Measurements from ENCODE around the gene LRMDA. TPM values are rescaled to one million over a fixed set of nuclear protein-coding genes. Genes with fewer than 3 reads are reported as not detected.

LRMDA gene
- total and polyA plus RNA-seq, 2 of the 13 experiments (the other 11 are each of a cell fraction or from before 2014, with no cell fraction given) = 13.4 to 22.0 TPM

- TF ChIP-seq KIAA2018 (CRISPR knock-in tag; IDR thresholded peaks at IDR 0.05; ENCODE audit: borderline replicate concordance) = no peak
Measured at GRCh38 chr10:75611993-75612372, 180.6 kb downstream of the LRMDA start (continued).

- FAIRE-seq = no peak
Measured at GRCh38 chr10:75612904-75613684, 181.7 kb downstream of the LRMDA start.

More at GRCh38 chr10:75612904-75613684, 181.7 kb downstream of the LRMDA start:
- TF ChIP-seq REXO4 (CRISPR knock-in tag; IDR thresholded peaks at IDR 0.05; ENCODE audit: borderline replicate concordance) (no peak), DZIP1 (CRISPR knock-in tag; IDR thresholded peaks at IDR 0.05) (no peak), RORA (CRISPR knock-in tag; IDR thresholded peaks at IDR 0.05) (no peak), MIER2 (CRISPR knock-in tag; IDR thresholded peaks at IDR 0.05) (no peak), IRF2 (CRISPR knock-in tag; IDR thresholded peaks at IDR 0.05) (no peak)
- 91% methylated on average over 5 of the region's 5 CpGs for WGBS (ENCODE audit: low lambda C conversion rate)
- POLR2A ChIA-PET = no interaction called here
- H2AFZ ChIP-seq (ENCODE audit: low read length) = no peak overlapping the region
- ATAC-seq (no peak), DNase-seq (ENCODE audit: low spot score) (no peak)
- no peaks in the 10 kb centered on the region for H4K20me1 ChIP-seq (ENCODE audit: insufficient read depth, low read length)
- H3K36me3 ChIP-seq (replicated peaks in 1 of 2; ENCODE audit: control insufficient read depth in 1 of 2, insufficient read depth in 2 of 2, low read length in 2 of 2) = no peaks in the 10 kb centered on the region
- H3K4me3 ChIP-seq (replicated peaks in 1 of 3; ENCODE audit: insufficient read depth in 1 of 3, low read depth in 2 of 3, low read length in 3 of 3) = no peak overlapping the region
- H3K4me2 ChIP-seq (ENCODE audit: low read depth, low read length) = no peak overlapping the region
- H3K27ac ChIP-seq (ENCODE audit: extremely low read length, insufficient read depth, low read length) = no peak overlapping the region
- H3K9ac ChIP-seq (ENCODE audit: insufficient read depth, low read depth, low read length) = no peak overlapping the region
- no TSS peak for BruUV-seq (replicated peaks)
- no peaks in the 10 kb centered on the region for H3K9me3 ChIP-seq (ENCODE audit: low read length)
- H3K27me3 ChIP-seq (ENCODE audit: control insufficient read depth in 1 of 2, insufficient read depth in 2 of 2, low read length in 2 of 2) = no peaks in the 10 kb centered on the region
- no peaks in the 10 kb centered on the region for H3K79me2 ChIP-seq (ENCODE audit: insufficient read depth, low read length)
- CTCF ChIA-PET (ENCODE audit: low intra/inter-chr PET ratio, low total read pairs) = no interaction called here
- in situ Hi-C loops (cut with HindIII; ENCODE audit: extremely low pct_ligation_motif_present, low pct_unique_long_range_greater_than_20kb) (no loop called here), intact Hi-C loops (cut with micrococcal nuclease; ENCODE audit: unreplicated experiment) (no loop called here)
- H3K4me1 ChIP-seq (ENCODE audit: insufficient read depth, low read length) = peaks cover 28% of the 10 kb centered on the region

Measured in HepG2 (cell line).